K562 (cell line): ENCODE data around the gene ANKRD44. TPM values are rescaled to one million over a fixed set of nuclear protein-coding genes. Genes with fewer than 3 reads are reported as not detected.

Experiments
- ATAC-seq: fragments of 200-7000 bp; cut with Tn5 transposase; 3 replicates; pipeline ENCODE4 v1.9.1; 2020; ENCODE audit warnings: moderate library complexity
- BruUV-seq: library from RNA; stranded (reverse); fragments of 400-500 nt; replicated peaks from 2 replicates; lab custom pipeline; 2021; lab: Mats Ljungman, UMichigan
- CTCF ChIA-PET: fragments of 300-600 bp; formaldehyde crosslinking; extraction: SDS; loops from one replicate; lab custom pipeline; 2021; ENCODE audit warnings: low intra/inter-chr PET ratio; lab: Yijun Ruan, JAX
- POLR2A ChIA-PET: fragments of 300-600, 350-650 bp; sonication (Branson Sonifier 250); formaldehyde crosslinking; extraction: SDS; loops from one replicate; lab custom pipeline; 2021; ENCODE audit warnings: antibody characterized with exemption, inconsistent platforms; lab: Yijun Ruan, JAX
- DNase-seq, 4 experiments: peaks; one replicate each; pipeline versions ENCODE4 v3.0.0 to v3.0.0-alpha.2; 2011 to 2018; ENCODE audit warnings: low spot score in 3 of 4, mixed read lengths in 3 of 4; ENCODE audit errors: extremely low read depth in 1 of 4
- FAIRE-seq: peaks from 2 replicates; lab custom pipeline; 2011; peaks lifted over from hg19 to GRCh38; lab: Jason Lieb, UNC
- H2AFZ ChIP-seq: 2 replicates; pipeline ENCODE4 v1.6.0; 2011; ENCODE audit warnings: low read depth, low read length, control low read depth, inconsistent platforms
- H3K27ac ChIP-seq: fragments of 200-600 bp; 3 replicates; pipeline ENCODE4 v1.8.0; 2011; ENCODE audit warnings: low read depth, mild to moderate bottlenecking, control low read depth, inconsistent platforms, low read length, moderate library complexity, mixed read lengths; ENCODE audit errors: extremely low read depth
- H3K27me3 ChIP-seq, 2 experiments: fragments of 300-600 bp in 1 of 2; 2 replicates in 1 of 2; 3 replicates in 1 of 2; pipeline versions ENCODE4 v1.6.0 to v1.8.0; 2011; ENCODE audit warnings: inconsistent platforms in 2 of 2, low read length in 2 of 2, mild to moderate bottlenecking in 1 of 2, mixed read lengths in 1 of 2, moderate library complexity in 1 of 2; ENCODE audit not compliant: control insufficient read depth in 2 of 2, insufficient read depth in 2 of 2
- H3K36me3 ChIP-seq: fragments of 300-600 bp; 3 replicates; pipeline ENCODE4 v1.8.0; 2011; ENCODE audit warnings: mild to moderate bottlenecking, low read length, inconsistent platforms; ENCODE audit not compliant: control insufficient read depth, insufficient read depth
- H3K4me1 ChIP-seq, 2 experiments: fragments of 200-600 bp in 1 of 2; replicated peaks in 1 of 2; 2 replicates in 1 of 2; 3 replicates in 1 of 2; pipeline versions ENCODE4 v1.5.1 to v1.8.0; 2011; ENCODE audit warnings: inconsistent platforms in 2 of 2, low read length in 2 of 2, mild to moderate bottlenecking in 1 of 2, mixed read lengths in 1 of 2, moderate library complexity in 1 of 2; ENCODE audit not compliant: control insufficient read depth in 2 of 2, insufficient read depth in 2 of 2
- H3K4me2 ChIP-seq: 2 replicates; pipeline ENCODE4 v1.6.1; 2011; ENCODE audit warnings: low read length, control low read depth, inconsistent platforms, mixed read lengths; ENCODE audit not compliant: insufficient read depth
- H3K4me3 ChIP-seq: fragments of 200-600 bp; sonication (generic), shearing (Covaris generic); 2 replicates; pipeline ENCODE4 v1.5.1; 2016; ENCODE audit warnings: control low read depth, inconsistent platforms
- H3K79me2 ChIP-seq: fragments of 200-600 bp; 3 replicates; pipeline ENCODE4 v1.8.0; 2011; ENCODE audit warnings: low read length, inconsistent platforms; ENCODE audit not compliant: control insufficient read depth, insufficient read depth
- H3K9ac ChIP-seq, 2 experiments: 2 replicates each; pipeline versions ENCODE4 v1.6.0 to v1.6.1; 2011; ENCODE audit warnings: low read depth in 2 of 2, low read length in 2 of 2, control low read depth in 1 of 2, inconsistent platforms in 1 of 2, mild to moderate bottlenecking in 1 of 2, mixed read lengths in 1 of 2; ENCODE audit not compliant: insufficient read depth in 1 of 2
- H3K9me1 ChIP-seq: one replicate; pipeline ENCODE4 v1.6.0; 2011; ENCODE audit warnings: inconsistent platforms, mild to moderate bottlenecking, low read length, moderate library complexity; ENCODE audit not compliant: control insufficient read depth, insufficient read depth
- H3K9me3 ChIP-seq: replicated peaks from 2 replicates; pipeline ENCODE4 v1.5.1; 2011; ENCODE audit warnings: low read depth, low read length, inconsistent platforms; ENCODE audit not compliant: control insufficient read depth, insufficient read depth
- H4K20me1 ChIP-seq: replicated peaks from 2 replicates; pipeline ENCODE4 v1.6.1; 2011; ENCODE audit warnings: low read length, inconsistent platforms, mixed read lengths; ENCODE audit not compliant: control insufficient read depth, insufficient read depth
- ARID1B ChIP-seq: fragments of 450-650 bp; IDR thresholded peaks from 2 replicates; pipeline ENCODE4 v1.6.1; 2016; ENCODE audit warnings: antibody characterized with exemption, mild to moderate bottlenecking, inconsistent platforms
- NCOA6 ChIP-seq: fragments of 450-650 bp; IDR thresholded peaks from 2 replicates; pipeline ENCODE4 v1.6.1; 2017; ENCODE audit warnings: mild to moderate bottlenecking
- NFIX ChIP-seq: fragments of 250-450 bp; sonication (Bioruptor Pico); IDR thresholded peaks from 2 replicates; pipeline ENCODE4 v1.4.0; 2020; ENCODE audit warnings: low read depth, mild to moderate bottlenecking, moderate library complexity
- NFRKB ChIP-seq: fragments of 450-650 bp; IDR thresholded peaks from 2 replicates; pipeline ENCODE4 v1.6.1; 2016; ENCODE audit warnings: low read depth
- SP1 ChIP-seq: sonication (generic); formaldehyde crosslinking; IDR thresholded peaks from 2 replicates; pipeline ENCODE4 v1.8.1; 2022; ENCODE audit warnings: mild to moderate bottlenecking, missing genetic modification reagents
- TRIM28 ChIP-seq: fragments of 450-650 bp; IDR thresholded peaks from 2 replicates; pipeline ENCODE4 v1.6.1; 2017
- ZNF175 ChIP-seq: fragments of 200-800 bp; sonication (Bioruptor generic); IDR thresholded peaks from 2 replicates; pipeline ENCODE4 v1.6.1; 2016; ENCODE audit warnings: low read depth, mild to moderate bottlenecking, missing genetic modification characterization, missing compliant biosample characterization
- ZNF24 ChIP-seq: fragments of 450-650 bp; IDR thresholded peaks from 2 replicates; pipeline ENCODE4 v1.6.1; 2016
- ZNF263 ChIP-seq: sonication (generic); formaldehyde crosslinking; IDR thresholded peaks from 2 replicates; pipeline ENCODE4 v1.8.0; 2022; ENCODE audit warnings: mild to moderate bottlenecking, missing genetic modification reagents, borderline replicate concordance
- ZNF583 ChIP-seq: fragments of 250-450 bp; sonication (Bioruptor Pico); IDR thresholded peaks from 2 replicates; pipeline ENCODE4 v1.4.0; 2020
- WGBS: fragments of 100-300 bp; shearing (Covaris generic); methylation state at CpG from one replicate; pipeline ENCODE4 v1.1.6; 2016; ENCODE audit warnings: low coverage, mixed read lengths; ENCODE audit not compliant: insufficient coverage; ENCODE audit errors: missing lambda C conversion rate; 5-methylcytosine and 5-hydroxymethylcytosine counted together
- in situ Hi-C: fragments of 300-500 bp; cut with MboI; formaldehyde crosslinking; loops from 4 replicates; pipeline ENCODE4 v1.15.0; 2018; ENCODE audit warnings: inconsistent platforms, mixed read lengths
- intact Hi-C: fragments of 100-400 bp; cut with micrococcal nuclease; formaldehyde crosslinking; loops from 2 replicates; pipeline ENCODE4 v1.14.2; 2022
- polyA plus RNA-seq, 8 experiments: library from polyadenylated mRNA; depleted of rRNA in 4 of 8; stranded (reverse) in 5 of 8; unstranded in 3 of 8; fragments of >200 nt; fragmentation: Nextera tagmentation in 2 of 8; fragmentation: Illumina TruSeq in 1 of 8; extraction: Ambion mirVana in 2 of 8; extraction: Trizol in 1 of 8; gene quantifications; 2 replicates each; pipeline versions ENCODE4 v1.2.1 to v1.2.3, GENCODE V29; 2011 to 2014; ENCODE audit warnings: inconsistent platforms in 1 of 8, missing spikeins in 1 of 8
- total RNA-seq, 7 experiments: library from RNA; depleted of rRNA in 6 of 7; stranded (reverse); fragments of >200 nt in 6 of 7; fragmentation: Illumina TruSeq in 2 of 7; extraction: Trizol in 2 of 7; gene quantifications; 2 replicates each; pipeline versions ENCODE4 v1.2.1 to v1.2.3, GENCODE V29; 2011 to 2021; ENCODE audit warnings: low replicate concordance in 1 of 7
- TF ChIP-seq, protein P1 (sequence below): IDR thresholded peaks from 2 replicates; pipeline ENCODE4 v1.6.1; 2016; ENCODE audit warnings: missing genetic modification characterization, missing compliant biosample characterization
- TF ChIP-seq, protein P2 (sequence below): fragments of 450-650 bp; formaldehyde crosslinking; IDR thresholded peaks from 2 replicates; pipeline ENCODE4 v1.4.0; 2022; ENCODE audit warnings: missing genetic modification characterization
- TF ChIP-seq, protein P3 (sequence below): fragments of 450-650 bp; IDR thresholded peaks from one replicate; pipeline ENCODE4 v1.6.1; 2018; ENCODE audit warnings: mild to moderate bottlenecking, moderate library complexity; ENCODE audit not compliant: partially characterized antibody

Gene ANKRD44
- total and polyA plus RNA-seq, 9 of the 15 experiments (the other 6 are each of a cell fraction or from before 2014, with no cell fraction given): 0.03 to 0.64 (median 0.07) TPM; not detected in 3

DNA sequence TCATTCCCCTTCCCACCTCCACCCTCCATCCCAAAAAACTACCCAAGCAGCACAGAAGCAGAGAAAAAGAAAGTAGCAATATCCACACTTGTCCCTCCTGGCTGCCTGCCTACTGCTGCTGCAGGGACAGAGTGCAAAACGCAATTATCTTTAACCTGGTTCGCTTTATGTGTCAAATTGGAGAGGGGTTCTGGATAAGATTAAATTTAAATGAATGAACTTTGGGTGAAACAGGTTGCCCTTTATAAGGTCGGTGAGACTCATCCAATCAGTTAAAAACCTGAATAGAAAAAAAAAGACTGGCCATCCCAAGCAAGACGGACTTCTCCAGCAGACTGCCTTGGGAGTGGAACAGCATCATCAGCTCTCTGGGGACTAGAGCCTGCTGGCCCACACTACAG is 62.6 kb downstream of the ANKRD44 start:
- intact Hi-C loops: no loop called here
- POLR2A ChIA-PET: no interaction called here
- WGBS: 0% methylated on average over 4 of the region's 4 CpGs

More for the DNA sequence above, 62.6 kb downstream of the ANKRD44 start:
- CTCF ChIA-PET: no interaction called here
- Histone ChIP-seq H2AFZ (no peak overlapping the region), H3K9me1 (no peaks in the 10 kb centered on the region), H3K9me3 (no peaks in the 10 kb centered on the region), H3K9ac (no peak overlapping the region), H3K4me1 (no peaks in the 10 kb centered on the region), H3K27ac (no peak overlapping the region), H3K79me2 (no peaks in the 10 kb centered on the region), H3K4me2 (no peak overlapping the region), H3K36me3 (no peaks in the 10 kb centered on the region), H3K27me3 (no peaks in the 10 kb centered on the region), H4K20me1 (no peaks in the 10 kb centered on the region), H3K4me3 (no peak overlapping the region)
- TF ChIP-seq NCOA6 (no peak), ZNF24 (no peak), TRIM28 (no peak), SP1 (CRISPR knock-in tag) (no peak), NFRKB (no peak), ZNF583 (CRISPR knock-in tag) (no peak), ZNF263 (CRISPR knock-in tag) (no peak), ARID1B (no peak), ZNF175 (CRISPR knock-in tag) (no peak), NFIX (CRISPR knock-in tag) (no peak)
- TF ChIP-seq, protein P1, sequence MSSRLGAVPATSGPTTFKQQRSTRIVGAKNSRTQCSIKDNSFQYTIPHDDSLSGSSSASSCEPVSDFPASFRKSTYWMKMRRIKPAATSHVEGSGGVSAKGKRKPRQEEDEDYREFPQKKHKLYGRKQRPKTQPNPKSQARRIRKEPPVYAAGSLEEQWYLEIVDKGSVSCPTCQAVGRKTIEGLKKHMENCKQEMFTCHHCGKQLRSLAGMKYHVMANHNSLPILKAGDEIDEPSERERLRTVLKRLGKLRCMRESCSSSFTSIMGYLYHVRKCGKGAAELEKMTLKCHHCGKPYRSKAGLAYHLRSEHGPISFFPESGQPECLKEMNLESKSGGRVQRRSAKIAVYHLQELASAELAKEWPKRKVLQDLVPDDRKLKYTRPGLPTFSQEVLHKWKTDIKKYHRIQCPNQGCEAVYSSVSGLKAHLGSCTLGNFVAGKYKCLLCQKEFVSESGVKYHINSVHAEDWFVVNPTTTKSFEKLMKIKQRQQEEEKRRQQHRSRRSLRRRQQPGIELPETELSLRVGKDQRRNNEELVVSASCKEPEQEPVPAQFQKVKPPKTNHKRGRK (tag): no peak
- TF ChIP-seq, protein P2, sequence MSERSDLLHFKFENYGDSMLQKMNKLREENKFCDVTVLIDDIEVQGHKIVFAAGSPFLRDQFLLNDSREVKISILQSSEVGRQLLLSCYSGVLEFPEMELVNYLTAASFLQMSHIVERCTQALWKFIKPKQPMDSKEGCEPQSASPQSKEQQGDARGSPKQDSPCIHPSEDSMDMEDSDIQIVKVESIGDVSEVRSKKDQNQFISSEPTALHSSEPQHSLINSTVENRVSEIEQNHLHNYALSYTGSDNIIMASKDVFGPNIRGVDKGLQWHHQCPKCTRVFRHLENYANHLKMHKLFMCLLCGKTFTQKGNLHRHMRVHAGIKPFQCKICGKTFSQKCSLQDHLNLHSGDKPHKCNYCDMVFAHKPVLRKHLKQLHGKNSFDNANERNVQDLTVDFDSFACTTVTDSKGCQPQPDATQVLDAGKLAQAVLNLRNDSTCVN (CRISPR knock-in tag): no peak
- TF ChIP-seq, protein P3, sequence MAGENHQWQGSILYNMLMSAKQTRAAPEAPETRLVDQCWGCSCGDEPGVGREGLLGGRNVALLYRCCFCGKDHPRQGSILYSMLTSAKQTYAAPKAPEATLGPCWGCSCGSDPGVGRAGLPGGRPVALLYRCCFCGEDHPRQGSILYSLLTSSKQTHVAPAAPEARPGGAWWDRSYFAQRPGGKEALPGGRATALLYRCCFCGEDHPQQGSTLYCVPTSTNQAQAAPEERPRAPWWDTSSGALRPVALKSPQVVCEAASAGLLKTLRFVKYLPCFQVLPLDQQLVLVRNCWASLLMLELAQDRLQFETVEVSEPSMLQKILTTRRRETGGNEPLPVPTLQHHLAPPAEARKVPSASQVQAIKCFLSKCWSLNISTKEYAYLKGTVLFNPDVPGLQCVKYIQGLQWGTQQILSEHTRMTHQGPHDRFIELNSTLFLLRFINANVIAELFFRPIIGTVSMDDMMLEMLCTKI: no peak
- ATAC-seq (no peak), FAIRE-seq (no peak), DNase-seq (no peak)
- in situ Hi-C loops: no loop called here
- no TSS peak for BruUV-seq
